ENCODE results near the gene SH2D1B. TPM values are rescaled to one million over a fixed set of nuclear protein-coding genes. Genes with fewer than 3 reads are reported as not detected.

Gene SH2D1B
- total RNA-seq, 1 experiment from 2014 or later: not detected

- in situ Hi-C loops (cut with HindIII; ENCODE audit: low pct_unique_long_range_greater_than_20kb, low sequenced_read_pairs): no loop called here
- no peak for DNase-seq (ENCODE audit: low read depth, low spot score)
Observed at GRCh38 chr1:162371611-162372010, 40.3 kb downstream of the SH2D1B start.

DNA sequence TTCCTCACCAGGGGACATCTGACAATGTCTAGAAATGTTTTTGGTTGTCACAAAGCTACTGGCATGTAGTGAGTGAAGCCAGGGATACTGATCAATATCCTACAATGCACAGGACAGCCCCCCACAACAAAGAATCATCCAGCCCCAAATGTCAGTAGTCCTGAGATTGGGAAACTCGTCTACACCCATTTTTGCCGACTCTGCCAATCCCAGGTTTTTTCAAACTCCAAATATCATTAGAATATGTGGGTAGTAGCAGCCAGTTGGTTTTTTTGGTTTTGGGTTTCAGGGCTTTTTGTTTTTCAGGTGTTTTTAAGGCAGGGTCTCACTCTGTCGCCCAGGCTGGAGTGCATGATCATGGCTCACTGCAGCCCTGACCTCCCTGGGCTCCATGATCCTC is 41.2 kb downstream of the SH2D1B start:
- no peak for DNase-seq (ENCODE audit: low read depth, low spot score)
- in situ Hi-C loops (cut with HindIII; ENCODE audit: low pct_unique_long_range_greater_than_20kb, low sequenced_read_pairs): no loop called here

- in situ Hi-C loops (cut with HindIII; ENCODE audit: low pct_unique_long_range_greater_than_20kb, low sequenced_read_pairs): no loop called here
- DNase-seq (ENCODE audit: low read depth, low spot score): no peak
Observed at GRCh38 chr1:162370161-162370560, 41.8 kb downstream of the SH2D1B start.

- in situ Hi-C loops (cut with HindIII; ENCODE audit: low pct_unique_long_range_greater_than_20kb, low sequenced_read_pairs): no loop called here
- DNase-seq (ENCODE audit: low read depth, low spot score): no peak
Observed at GRCh38 chr1:162369571-162369970, 42.4 kb downstream of the SH2D1B start.

DNA sequence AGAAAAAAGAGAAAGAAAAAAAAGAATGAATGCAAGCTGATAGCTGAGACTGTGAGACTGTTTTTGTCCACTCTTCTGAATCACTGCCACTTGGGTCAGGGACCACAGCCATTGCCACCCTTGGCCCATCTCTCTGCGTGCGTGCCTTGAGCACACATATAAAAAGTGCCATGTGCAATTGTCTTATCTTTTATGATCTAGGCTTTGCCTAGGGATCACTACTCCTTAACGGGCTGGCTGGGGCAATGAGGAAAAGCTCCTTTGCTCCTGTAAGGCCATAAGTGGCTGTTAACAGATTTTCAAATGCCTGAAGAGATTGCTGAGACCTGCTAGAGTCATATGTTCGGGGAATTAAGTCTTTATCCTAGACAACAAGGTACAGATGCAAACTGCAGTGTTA is 43.5 kb downstream of the SH2D1B start:
- no peak for DNase-seq (ENCODE audit: low read depth, low spot score)
- in situ Hi-C loops (cut with HindIII; ENCODE audit: low pct_unique_long_range_greater_than_20kb, low sequenced_read_pairs): no loop called here

DNA sequence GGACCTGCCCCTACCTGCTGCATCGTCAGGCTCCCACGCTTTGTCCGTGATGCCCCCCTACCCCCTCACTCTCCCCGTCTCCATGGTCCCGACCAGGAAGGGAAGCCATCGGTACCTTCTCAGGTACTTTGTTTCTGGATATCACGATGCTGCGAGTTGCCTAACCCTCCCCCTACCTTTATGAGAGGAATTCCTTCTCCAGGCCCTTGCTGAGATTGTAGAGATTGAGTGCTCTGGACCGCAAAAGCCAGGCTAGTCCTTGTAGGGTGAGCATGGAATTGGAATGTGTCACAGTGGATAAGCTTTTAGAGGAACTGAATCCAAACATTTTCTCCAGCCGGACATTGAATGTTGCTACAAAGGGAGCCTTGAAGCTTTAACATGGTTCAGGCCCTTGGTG is 44.2 kb downstream of the SH2D1B start:
- in situ Hi-C loops (cut with HindIII; ENCODE audit: low pct_unique_long_range_greater_than_20kb, low sequenced_read_pairs): no loop called here
- no peak for DNase-seq (ENCODE audit: low read depth, low spot score)

GRCh38 chr1:162367073-162367472 is 44.9 kb downstream of the SH2D1B start:
- no peak for DNase-seq (ENCODE audit: low read depth, low spot score)
- in situ Hi-C loops (cut with HindIII; ENCODE audit: low pct_unique_long_range_greater_than_20kb, low sequenced_read_pairs): no loop called here

- DNase-seq (ENCODE audit: low read depth, low spot score): no peak
- in situ Hi-C loops (cut with HindIII; ENCODE audit: low pct_unique_long_range_greater_than_20kb, low sequenced_read_pairs): no loop called here
Observed at GRCh38 chr1:162366671-162367070, 45.3 kb downstream of the SH2D1B start.

DNA sequence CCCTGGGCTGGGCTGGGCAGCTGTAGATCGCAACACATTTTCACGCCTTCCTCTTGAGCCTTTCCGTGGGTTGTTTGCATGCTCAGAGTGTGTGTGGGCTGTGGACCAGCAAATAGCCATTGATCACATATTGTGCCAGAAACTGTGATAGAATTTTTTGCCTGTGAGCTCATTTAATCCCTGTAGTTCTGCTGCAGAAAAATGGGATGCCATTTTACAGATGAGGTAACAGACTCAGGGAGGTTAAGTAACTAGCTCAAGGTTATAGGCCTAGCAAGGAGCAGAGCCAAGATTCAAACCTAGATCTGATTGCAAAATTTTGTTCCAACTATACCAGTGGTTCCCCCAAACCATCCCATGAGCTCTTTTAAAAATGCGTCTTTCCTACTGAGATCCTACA is 45.8 kb downstream of the SH2D1B start:
- in situ Hi-C loops (cut with HindIII; ENCODE audit: low pct_unique_long_range_greater_than_20kb, low sequenced_read_pairs): no loop called here
- no peak for DNase-seq (ENCODE audit: low read depth, low spot score)

DNA sequence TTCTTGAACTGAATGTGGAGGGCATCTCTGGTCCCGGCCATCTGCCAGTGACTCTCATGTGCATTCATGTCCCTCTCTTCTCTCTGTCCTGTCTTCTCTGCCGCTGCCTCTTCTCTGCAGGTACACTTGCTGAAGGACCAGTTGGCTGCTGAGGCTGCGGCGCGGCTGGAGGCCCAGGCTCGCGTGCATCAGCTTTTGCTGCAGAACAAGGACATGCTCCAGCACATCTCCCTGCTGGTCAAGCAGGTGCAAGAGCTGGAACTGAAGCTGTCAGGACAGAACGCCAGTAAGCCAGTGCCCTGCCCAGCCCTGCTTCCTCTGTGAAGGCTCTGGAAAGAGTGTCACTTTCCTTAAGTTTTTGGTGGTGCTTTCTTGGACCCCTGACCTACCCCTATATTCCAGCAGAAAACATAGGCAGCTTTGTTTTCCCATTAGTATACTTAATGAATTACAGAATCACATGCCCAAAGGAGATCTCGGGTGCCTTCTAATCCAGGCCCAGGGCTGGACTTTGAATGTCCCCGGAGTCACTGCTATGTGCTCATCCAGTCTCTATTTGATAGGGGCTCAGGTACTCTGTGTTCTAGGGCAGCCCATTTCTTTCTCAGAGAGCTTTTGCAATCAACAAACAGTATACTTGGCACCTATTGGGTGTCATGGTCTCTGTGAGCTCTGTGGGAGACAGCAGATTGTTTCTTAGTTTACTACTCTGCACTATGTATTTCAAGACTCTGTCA is 46.5 kb downstream of the SH2D1B start:
- in situ Hi-C loops (cut with HindIII; ENCODE audit: low pct_unique_long_range_greater_than_20kb, low sequenced_read_pairs): no loop called here
- DNase-seq (ENCODE audit: low read depth, low spot score): no peak

DNA sequence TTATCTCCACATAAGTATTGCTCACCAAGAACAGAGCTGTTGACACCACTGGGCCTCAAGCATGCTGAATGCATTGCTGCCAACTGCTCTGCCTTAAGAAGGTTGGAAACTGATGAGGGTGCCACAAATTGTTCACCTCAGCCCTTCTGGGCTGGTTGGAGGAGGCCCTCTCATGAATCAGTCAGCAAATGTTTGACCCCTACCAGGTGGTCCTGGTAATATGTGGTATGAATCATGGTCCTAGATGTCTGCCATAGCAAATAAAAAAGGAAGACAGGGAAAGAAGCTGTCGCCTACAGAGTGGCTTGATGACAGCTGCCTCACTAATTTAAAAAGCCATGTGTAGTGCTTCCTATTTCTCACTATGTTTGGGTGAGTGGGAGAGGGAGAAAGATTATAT is 47.4 kb downstream of the SH2D1B start:
- in situ Hi-C loops (cut with HindIII; ENCODE audit: low pct_unique_long_range_greater_than_20kb, low sequenced_read_pairs): no loop called here
- DNase-seq (ENCODE audit: low read depth, low spot score): no peak

DNA sequence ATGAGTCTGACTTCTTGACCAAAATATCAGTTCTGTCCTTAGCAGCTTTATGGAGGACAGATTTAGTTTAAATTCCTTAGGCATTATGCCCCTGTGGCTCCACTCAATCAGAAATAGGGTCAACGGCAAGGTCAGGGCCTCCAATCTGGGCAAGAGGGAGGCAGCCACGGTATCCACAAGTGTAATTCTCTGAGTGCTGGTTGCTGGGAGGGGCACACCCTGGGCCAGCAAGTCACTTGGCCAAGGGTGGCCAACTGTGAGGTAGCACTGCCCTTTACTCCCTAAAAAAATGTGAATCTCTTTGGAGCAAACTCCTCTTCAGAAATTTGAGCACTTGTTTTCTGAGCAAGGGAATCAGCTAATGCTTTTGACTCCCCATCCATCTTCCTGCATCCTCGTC is 48.1 kb downstream of the SH2D1B start:
- DNase-seq (ENCODE audit: low read depth, low spot score): no peak
- in situ Hi-C loops (cut with HindIII; ENCODE audit: low pct_unique_long_range_greater_than_20kb, low sequenced_read_pairs): no loop called here

GRCh38 chr1:162361349-162361748 is 50.6 kb downstream of the SH2D1B start:
- in situ Hi-C loops (cut with HindIII; ENCODE audit: low pct_unique_long_range_greater_than_20kb, low sequenced_read_pairs): no loop called here
- no peak for DNase-seq (ENCODE audit: low read depth, low spot score)

DNA sequence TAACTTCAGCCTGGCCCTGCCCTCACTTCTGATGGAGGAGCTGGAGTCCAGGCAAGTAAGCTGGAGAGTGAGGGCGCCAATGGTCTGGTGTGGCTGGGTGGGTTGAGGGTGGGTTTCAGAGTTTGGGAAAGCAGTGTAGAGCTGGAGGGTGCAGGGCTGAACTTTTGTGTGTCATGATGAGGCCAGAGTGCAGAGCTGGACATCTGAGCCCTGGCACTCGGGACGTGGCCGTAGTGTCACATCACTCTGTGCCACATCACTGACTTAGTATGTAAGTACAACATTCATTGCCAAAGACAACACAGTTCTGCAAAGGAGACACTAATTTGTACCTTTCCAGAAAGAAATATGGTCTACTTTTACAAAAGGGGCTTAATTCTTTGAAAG is 51.1 kb downstream of the SH2D1B start:
- in situ Hi-C loops (cut with HindIII; ENCODE audit: low pct_unique_long_range_greater_than_20kb, low sequenced_read_pairs): no loop called here

DNA sequence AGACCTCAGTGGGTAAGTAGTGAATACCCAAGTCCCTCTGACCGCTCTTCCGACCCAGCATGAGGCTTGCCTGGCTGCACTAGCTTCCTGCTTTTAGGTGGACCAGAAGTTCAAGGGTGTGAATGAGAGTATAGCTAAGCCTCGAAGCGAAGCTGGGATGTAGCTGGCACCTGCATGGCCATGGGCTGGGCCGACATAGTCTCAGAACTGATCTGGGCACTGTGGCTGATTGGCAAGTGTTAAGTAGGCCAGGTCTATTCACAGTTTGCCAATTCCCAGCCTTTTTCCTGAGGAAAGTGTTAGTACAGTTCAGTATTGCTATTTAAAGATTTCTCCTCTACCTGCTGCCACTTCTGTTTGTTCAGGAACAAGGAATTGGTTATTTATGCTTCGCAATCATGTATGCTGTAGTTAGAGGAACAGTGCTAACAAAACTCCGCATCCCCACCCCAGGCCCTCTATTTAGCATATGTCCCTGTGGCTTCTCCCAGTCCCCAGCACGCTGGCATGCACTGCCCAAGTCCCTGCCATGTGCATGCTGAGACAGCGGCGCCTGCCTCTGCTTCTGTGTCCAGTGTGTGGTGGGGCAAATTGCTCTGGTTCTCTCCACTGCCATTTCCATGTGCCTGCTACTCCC is 51.6 kb downstream of the SH2D1B start:
- no peak for DNase-seq (ENCODE audit: low read depth, low spot score)
- in situ Hi-C loops (cut with HindIII; ENCODE audit: low pct_unique_long_range_greater_than_20kb, low sequenced_read_pairs): no loop called here

More for the DNA sequence above, 51.1 kb downstream of the SH2D1B start:
- no peak for DNase-seq (ENCODE audit: low read depth, low spot score)

DNA sequence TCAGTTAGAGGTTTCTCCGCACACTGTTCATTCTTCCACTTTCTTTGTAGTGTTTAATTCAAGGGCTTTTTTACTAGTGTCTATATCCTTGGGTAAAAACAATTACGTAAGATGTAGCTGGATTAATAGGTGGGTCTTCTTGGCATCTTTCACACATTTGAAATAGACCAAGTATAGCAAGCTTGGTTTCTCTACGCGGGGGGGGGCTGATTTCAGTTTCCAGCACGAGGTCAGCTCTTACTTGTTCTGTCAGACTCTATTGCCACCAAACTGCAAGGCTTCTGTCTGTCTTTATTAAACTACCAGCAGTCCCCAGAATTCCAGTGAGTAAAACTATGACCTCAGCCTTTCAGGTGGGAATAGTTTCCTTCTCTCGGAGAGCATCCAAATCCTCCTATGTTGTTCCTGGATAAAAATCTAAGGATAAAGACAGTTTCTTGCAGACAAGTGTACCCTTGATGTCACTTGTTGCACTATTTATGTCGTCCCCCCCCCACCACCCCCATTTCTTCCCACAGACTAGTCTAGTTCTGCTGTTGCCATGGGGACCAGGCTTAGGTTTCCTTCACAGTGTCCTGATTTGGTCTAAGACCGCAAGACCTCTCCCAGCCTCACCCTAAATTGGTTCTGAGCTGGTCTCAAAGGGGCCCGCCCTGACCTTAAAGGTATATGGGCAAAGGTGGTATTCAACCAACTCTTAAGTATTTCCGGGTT is 52.3 kb downstream of the SH2D1B start:
- in situ Hi-C loops (cut with HindIII; ENCODE audit: low pct_unique_long_range_greater_than_20kb, low sequenced_read_pairs): no loop called here
- DNase-seq (ENCODE audit: low read depth, low spot score): no peak

GRCh38 chr1:162358928-162359327 is 53.0 kb downstream of the SH2D1B start:
- DNase-seq (ENCODE audit: low read depth, low spot score): no peak
- in situ Hi-C loops (cut with HindIII; ENCODE audit: low pct_unique_long_range_greater_than_20kb, low sequenced_read_pairs): no loop called here

DNA sequence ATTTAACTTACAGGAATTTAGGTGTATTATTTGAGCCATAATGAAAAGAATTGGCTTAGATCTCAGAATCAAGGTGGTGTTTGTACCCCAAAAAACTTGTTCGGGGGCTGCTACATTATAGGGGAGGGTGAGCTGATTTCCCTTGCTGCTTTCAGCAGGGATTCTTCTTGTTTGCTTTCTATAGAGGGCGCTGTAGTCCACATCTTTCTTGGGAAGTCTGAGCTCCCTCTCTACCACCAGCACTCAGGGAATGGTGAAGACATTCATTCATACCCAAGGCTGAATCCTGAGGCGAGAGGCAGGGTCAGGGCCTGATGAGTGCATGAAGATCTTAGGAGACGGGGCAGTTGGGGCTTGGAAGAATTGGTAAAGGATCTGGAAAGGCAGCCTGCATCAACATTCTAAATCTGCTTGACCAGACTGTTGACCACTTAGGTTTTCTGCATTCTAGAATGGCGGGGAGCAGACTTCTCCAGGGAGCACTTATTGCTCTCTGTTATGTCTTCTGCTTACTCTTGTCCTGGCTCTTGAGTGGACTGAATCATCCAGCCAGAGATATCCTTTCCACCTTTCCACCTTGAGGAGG is 54.2 kb downstream of the SH2D1B start:
- in situ Hi-C loops (cut with HindIII; ENCODE audit: low pct_unique_long_range_greater_than_20kb, low sequenced_read_pairs): no loop called here
- DNase-seq (ENCODE audit: low read depth, low spot score): peak; percentile 57
